Stimulated activated CD4-positive, alpha-beta T cell treated with anti-CD3 and anti-CD28 coated beads, Interleukin-15, amount 100 ng/mL, for 1 hour (primary cell): ENCODE data around the gene SUPT4H1.

Experiments
- DNase-seq, 2 donors: peaks; one replicate each; pipeline ENCODE4 v3.0.0-alpha.2; 2020; ENCODE audit warnings: low read depth in 1 of 2, low spot score in 1 of 2

Gene SUPT4H1

DNA sequence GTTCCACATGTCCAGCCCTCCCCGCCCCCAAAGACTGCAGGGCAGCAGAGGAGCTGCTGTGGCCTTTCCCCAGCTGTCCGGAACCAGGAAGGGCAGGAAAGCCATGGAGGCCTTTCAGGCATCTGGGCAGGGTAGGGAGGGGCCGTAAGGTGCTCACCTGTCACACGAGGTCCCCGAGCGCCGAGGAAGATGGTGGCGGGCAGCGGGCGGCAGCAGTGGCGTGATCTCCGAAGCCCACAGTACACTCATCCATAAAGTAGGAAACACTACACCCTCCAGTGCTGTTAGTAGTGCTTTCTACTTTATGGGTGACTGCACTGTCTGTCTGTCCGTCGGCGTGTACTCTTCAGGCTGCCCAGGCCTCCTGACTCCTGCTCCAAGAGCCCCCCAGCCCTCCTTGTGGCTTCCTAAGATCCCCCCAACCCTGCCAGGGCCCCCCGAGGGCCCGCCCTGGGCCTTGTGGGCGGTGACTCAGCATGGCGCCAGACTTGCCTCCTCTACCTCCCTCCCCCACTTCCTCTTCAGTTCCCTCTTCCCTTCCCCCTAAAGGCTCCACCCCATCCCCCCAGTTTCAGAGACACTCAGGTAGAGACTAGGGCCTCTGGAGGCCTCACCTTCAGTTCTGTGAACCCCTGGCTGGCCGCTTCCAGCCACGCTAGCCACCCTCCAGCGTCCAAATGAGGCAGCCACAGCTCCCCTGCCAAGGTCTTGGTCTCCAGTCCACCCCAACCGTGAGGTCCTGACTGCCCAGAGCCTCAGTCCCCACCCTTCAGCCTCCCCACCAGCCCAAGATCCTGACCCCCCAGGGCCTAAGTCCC is 20.8 kb downstream of the SUPT4H1 start:
- peak; percentile 55 to 75 for DNase-seq

GRCh38 chr17:58330538-58330996 is 21.4 kb downstream of the SUPT4H1 start:
- DNase-seq, result no peak

DNA sequence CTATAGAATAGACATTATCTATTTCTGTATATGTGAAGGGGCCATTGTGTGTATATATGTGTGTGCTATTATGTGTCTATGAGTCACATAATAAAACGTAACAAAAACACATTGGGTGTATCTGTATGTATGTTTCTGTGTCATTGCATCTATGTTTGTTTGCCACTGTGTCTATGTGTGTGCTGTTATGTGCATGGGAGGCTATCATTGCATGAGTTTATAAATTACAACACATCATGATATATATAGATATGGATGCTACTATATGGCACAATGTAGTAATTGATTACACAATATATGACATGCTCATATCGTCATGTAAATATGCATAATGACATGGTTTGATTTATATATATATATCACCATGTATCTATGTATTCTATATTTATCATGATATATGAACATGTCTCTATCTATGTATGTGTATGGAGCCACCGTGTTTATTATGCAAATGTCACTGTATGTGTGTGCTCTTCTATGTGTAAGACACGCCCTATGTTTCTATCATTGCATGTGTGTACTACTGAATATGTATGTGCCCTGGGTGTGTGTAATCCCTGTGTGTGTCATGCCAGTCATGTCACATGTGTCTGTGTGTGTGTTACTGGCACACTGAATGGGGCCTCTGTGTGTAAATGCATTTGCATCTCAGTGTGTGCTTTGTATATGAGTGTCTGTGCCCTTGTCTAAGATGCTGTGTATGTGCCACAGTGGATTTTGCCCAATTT is 22.0 kb downstream of the SUPT4H1 start:
- no peak for DNase-seq

DNA sequence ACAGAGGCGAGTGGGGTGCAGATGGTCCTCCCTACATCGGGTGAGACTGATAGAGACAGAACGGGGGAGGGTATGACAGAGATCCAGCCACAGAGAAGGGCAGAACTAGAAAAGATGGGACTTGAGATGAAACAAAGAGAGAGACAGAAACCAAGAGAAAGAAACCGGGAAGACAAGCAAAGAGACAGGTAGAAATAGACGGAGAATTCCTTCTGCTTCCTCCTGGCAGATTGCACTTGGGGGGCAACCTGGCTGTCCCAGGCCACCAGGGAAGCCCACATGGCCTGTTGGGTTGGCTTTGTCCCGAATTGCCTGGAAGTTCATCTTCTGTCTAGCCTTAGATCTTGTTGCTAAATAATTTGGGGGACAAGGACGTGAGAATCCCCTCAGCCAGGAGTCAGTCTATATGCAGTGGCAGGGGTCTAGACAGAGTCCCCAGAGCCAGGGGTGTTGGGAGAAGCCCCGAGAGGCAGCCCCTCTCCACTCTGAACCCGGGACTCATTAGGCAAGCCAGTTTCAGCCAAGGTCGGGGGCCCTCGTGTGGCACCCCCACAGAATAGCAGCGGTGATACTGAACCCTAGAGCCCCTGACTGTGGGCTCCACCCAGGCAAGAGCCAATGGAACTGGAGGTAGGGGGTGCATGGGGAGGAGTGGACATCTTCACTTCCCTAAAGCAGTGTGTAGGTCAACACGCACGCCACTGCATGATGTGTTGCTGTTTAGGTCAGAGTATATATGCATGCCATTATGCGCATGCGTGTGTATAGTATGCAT is 22.8 kb downstream of the SUPT4H1 start:
- DNase-seq, result peak; percentile 65 to 76

GRCh38 chr17:58328195-58329034 is 23.6 kb downstream of the SUPT4H1 start, which contains the start of gene TSPOAP1:
TSS of gene TSPOAP1 (minus strand) at chr17:58328795. CDS start at chr17:58327920, 875 bp downstream.
- peak; percentile 59 to 74 for DNase-seq

DNA sequence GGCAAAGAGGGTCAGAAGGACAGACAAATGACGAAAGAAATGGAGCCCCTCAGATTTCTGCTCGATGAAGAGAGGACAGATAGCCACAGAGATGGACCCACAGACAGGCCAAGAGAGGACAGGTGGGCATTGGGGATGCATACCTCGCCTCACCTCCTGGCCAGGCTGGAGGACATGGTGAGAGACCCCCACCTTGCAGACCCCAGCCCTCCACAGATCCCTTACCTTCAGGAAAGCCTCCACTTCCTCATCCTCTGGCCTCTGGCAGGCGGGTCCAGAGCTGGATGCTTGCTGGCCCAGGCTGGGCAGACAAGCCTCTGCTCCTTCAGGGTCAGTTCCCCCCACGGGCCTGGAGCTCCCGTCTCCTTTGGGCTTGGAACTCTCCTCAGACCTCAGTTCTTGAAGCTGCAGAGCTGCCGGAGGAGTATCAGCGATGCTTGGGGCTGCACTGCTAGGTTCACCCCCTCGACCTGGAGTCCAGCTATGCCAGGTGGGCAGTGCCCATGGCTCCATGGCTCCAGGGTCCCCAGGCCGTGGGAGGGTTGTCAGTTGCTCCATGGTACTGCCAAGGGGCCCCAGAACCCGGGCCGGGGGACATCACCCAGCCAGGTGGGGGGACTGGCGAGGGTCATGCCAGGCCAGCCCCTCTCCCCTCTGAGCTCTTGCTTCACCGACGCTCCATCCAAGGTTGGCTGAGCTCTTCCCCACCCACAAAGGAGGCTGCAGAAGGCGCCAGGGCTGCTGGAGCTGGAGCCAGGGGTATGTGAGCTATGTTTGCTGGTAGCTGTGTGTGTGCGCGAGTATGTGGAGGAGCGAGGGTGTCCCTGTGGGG is 24.4 kb downstream of the SUPT4H1 start:
- DNase-seq, result no peak

DNA sequence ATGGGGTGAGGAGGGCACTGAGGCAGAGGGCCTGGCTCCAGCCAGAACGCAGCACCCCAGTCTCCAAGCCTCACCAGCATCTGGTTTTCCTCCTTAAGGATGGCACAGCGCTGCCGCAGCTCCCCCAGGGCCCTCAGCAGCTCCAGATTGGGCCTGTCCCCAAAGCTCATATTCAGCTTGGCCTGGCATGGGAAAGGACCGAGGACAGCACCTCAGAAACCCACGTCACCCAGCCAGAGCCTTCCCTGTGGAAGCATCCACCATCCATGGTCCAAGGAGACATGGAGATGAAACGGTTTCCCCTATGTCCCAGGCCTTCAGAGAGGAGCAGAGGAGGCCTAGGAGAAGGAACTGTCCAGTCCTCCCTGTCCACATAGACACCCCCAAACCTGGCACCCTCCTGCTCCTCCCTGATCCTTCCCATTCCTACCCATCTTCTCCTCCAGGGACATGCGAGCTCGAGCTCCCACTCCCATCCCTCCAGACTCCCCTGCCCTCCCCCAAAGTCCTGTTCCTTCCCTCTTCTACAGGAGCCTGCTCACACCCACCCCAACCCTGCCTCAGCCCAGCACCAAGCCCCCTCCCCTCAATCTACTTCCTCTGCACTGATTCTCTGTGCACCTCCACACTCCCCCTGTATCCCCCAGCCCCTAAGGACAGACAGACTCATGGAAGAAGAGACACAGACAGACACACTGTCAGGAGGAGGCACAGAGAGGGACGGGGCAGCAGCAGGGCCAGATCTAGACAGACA is 25.2 kb downstream of the SUPT4H1 start:
- DNase-seq, result no peak

DNA sequence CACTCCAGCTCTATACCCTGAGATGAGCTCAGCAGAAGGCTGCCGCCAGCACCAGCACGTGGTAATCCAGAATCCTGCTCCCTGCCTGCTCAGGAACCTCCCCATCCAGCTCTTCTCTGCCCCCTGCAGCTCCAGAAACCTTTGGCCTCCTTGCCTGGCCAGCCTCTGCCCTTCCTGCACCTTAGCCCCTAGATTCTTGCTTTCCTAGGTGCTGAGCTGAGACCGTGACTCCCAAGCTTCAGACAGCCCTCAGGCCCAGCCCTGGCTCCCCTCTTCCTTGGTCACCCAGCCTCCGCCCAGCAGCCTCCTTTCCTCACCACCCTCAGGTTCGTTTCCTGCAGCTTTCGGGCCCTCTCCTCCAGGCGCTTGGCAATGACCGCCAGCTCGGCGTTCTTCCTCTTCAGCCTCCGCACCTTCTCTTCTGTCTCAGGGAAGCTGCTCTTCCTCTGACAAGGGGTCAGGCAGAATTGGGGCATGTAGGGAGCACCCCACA is 26.0 kb downstream of the SUPT4H1 start:
- DNase-seq, result no peak

DNA sequence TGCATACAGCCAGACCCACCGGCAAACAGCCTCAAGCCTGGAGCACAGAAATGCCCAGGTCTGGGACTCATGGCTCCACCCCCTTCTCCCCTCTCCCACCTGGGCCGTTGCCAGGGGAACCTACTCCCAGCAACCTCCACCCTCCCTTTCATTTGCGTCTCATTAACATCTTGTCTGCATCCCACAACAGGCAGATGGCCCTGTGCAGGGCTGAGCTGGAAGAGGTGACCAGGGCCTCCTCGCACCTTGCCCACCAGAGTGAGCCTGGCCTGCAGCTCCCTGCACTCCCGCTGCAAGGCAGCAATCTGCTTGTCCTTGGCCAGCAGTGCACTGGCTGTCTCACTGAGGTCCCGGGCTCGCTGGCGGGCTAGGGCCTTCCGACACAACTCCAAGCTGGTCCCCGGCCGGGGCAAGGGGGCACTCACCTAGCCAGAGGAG is 26.7 kb downstream of the SUPT4H1 start:
- no peak for DNase-seq

GRCh38 chr17:58324409-58325288 is 27.4 kb downstream of the SUPT4H1 start:
- no peak for DNase-seq

DNA sequence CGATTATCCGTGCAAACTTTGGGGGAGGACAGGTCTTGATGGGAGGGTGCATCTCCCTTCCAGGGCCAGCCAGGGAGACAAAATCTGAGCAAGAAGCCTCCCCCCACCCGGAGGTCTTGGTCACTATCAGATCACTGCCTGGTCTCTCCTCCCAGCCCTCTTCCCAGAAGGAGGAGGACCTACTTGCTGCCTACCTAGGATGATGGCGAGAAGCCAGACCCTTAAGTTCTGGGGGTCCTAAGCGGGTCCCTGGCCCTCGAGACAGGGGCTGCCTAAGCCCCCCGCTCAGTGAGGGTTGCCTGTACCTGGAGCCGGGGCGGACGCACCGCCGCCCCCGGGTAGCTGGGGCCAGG is 28.0 kb downstream of the SUPT4H1 start:
- no peak for DNase-seq

- DNase-seq, result no peak
Measured at GRCh38 chr17:58323366-58324055, 28.5 kb downstream of the SUPT4H1 start.

GRCh38 chr17:58322581-58323185 is 29.3 kb downstream of the SUPT4H1 start:
- no peak for DNase-seq

- no peak for DNase-seq
Measured at GRCh38 chr17:58321571-58322525, 30.2 kb downstream of the SUPT4H1 start.

DNA sequence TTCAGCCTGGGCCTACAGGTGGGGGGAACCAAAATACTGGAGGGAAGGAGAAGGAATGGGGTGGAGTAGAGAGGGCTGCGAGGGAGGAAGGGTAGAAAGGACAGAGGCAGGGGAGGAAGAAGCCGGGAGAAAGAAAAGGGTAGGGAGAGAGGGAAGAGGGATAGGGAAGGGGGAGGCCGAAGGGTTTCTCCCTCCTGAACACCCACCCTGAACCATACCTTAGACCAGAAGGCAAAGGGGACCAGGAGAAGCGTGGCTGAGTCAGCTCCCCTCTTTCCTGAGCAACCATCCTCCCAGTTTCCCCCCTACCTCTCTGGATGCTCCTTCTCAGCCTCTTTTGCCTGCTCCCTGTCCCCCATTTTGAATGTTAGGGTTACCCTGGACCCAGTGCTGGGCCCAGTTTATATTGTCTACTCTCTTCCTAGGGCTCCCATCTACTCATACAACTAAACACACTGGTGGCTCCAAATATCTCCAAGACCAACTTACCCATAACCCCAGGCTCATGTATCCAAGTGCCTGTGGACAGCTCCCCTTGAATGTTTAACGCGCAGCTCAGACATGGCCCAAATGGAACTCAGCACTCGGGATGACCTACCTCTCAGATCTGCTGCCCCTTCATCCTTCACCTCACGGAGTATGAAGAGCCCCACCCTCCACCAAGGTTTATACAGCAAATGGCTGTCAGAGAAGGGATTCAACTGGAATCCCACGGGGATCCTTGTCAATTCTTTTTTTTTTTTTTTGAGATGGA is 31.3 kb downstream of the SUPT4H1 start:
- no peak for DNase-seq
